GM18507 (cell line): ENCODE data around the gene CRYBA4.
"Not testable (repeated sequence)": the region's sequence is repeated elsewhere in the genome, so short reads cannot be mapped to it uniquely, and the experiment has no call there.

ENCODE experiments used
- DNase-seq: peaks from one replicate; pipeline ENCODE4 v3.0.0; 2011; ENCODE audit warnings: low read depth; ENCODE audit not compliant: insufficient read length; ENCODE audit errors: extremely low spot score
- FAIRE-seq: peaks from 2 replicates; lab custom pipeline; 2011; peaks lifted over from hg19 to GRCh38; lab: Jason Lieb, UNC

Gene CRYBA4

DNA sequence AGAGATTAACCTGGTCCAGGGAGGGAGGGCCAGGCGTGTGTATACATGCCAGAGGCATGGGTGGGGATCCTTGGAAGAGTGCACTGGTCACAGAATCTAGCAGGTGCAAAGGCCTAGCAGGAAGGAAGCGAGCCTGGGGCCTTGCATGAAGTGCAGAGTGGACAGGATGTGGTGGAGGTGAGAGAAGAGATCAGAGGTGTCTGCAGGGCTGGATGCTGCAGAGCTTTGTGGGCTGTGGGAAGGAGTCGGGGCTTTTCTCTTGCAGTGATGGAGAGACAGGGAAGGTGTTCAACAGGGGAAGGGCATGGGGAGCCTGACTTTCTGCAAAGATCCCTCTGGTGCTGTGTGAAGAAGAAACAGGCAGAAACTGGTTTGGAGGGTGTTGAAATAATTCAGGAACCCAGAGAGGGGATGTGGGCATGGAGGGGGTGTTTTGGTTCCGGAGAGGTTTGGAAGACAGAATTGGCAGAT is 29.3 kb upstream of the CRYBA4 start:
- FAIRE-seq (peak; percentile 100), DNase-seq (peak; percentile 62)

DNA sequence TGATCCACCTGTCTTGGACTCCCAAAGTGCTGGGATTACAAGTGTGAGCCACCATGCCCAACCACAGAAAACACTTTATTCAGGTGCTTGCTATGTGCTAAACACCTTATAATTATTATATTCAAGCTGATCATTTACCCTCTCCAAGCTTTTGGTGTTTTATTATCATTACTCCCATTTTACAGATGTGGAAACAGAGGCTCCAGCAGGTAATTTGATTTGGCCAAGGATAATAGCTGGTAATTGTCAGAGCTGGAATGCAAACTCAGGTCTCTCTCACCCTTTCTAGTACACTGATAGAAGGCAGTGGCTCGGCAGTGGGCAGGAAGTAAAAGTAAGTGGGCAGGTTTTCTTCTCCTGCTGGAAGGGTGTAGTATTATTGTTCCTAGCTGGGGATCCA is 28.0 kb upstream of the CRYBA4 start:
- no peak for DNase-seq
- FAIRE-seq, result peak; percentile 15

DNA sequence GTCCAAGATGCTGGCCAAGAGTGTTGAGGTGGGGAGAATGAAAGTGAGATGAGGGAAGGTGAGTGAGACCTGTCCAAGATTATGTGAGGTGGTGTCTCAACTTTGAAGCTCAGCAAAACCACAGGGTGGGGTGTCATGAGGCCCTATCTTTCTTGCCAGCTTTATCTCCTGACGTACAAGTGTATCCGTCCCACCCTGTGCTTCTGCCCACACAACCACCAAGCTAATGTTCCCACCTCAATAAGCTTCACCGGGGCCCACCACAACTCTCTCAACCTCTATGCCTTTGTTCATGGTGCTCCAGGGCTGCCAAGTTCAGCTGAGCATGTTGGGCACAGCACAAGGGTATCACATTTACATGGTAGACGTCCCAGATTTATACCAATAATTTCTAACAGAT is 24.7 kb upstream of the CRYBA4 start:
- DNase-seq (no peak), FAIRE-seq (no peak)

DNA sequence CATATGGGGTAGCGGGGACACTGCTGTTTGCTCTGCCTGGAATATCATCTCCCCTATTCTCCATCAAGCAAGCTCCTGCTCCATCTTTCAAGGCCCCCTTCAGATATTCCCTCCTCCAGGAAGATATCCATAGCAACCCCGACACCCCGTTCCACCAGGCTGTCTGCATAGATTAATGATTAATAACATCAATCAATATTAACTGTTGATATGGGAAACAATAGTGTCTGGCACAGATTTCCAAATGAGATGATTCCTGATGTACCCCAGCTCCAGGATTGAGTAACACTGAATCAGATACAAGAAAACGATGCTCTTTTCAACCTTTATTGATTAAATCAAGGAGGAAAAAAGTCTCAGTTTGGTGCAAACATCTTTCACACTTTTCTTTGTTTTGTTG is 24.3 kb upstream of the CRYBA4 start:
- no peak for FAIRE-seq
- no peak for DNase-seq

DNA sequence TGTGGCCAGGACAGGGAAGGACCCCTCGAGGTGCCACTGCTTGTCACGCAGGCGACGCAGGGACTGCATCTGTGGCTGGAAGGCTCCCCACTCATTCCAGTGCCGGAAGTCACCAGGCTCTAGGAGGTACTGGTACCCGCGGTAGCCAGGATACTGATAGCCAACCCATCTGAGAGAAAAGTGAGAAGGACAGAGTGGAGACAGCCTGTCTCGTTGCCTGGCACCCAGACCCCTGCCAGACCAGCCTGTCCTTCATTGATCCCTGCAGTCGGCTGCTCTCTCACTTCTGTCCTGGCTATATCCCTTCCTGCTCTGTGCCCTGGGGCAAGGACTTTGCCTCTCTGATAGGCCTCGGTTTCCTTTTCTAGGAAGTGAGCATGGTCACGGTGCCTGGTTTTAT is 22.3 kb upstream of the CRYBA4 start:
- FAIRE-seq, result no peak
- no peak for DNase-seq

DNA sequence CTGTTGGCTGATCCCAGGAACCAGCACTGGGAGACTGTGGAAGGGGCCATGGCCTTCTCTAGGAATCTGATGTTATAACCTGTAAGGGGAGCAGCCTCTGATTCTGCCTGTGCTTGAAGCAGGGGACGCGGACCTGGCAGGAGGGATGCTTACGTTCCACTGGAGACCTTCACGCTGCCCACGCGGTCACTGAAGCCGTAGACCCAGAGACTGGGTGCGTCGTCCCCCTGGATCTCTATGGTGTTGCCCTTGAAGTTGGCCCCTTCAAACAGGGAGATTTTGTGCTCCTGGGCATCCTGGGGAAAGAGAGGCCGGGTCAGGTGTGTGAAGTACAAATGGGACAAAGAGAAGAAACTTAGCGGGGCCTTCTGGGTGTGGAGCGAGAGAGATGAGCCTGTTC is 20.0 kb upstream of the CRYBA4 start:
- FAIRE-seq, result no peak
- DNase-seq, result no peak

DNA sequence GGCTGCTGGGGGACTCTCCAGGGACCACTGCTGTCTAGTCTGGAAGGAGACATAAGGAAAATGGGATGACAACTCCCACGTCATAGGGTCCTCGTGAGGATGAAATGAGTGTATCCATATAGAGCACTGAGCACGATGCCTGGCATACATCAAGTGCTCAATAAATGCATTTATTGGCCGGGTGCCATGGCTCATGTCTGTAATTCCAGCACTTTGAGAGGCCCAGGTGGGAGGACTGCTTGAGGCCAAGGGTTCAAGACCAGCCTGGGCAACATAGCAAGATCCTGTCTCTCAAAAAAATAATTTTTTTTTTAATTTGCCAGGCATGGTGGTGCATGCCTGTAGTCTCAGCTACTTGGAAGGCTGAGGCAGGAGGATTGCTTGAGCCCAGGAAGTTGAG is 19.6 kb upstream of the CRYBA4 start:
- FAIRE-seq (no peak), DNase-seq (no peak)

DNA sequence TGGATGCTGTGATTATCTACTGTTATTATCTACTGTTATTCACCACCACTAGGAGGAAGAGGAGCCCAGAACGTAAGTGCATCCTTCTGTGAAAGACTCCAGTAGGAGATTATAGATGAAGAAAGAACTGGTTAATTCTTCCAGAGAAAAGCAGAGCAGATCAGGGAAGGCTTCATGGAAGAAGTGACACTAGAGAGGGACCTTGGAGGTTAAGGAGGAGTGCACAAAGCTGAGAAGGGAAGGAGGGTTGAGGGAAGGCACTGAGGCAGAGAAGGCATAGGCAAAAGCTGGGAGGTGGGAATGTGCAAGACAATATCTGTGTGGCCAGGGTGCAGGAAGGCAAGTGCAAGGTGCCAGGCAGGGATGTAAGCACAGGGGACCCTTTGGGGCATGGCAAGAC is 17.4 kb upstream of the CRYBA4 start:
- FAIRE-seq, result no peak
- no peak for DNase-seq

GRCh38 chr22:26606611-26607010 is 15.2 kb upstream of the CRYBA4 start:
- FAIRE-seq (no peak), DNase-seq (no peak)

GRCh38 chr22:26608129-26608528 is 13.6 kb upstream of the CRYBA4 start:
- DNase-seq (no peak), FAIRE-seq (no peak)

DNA sequence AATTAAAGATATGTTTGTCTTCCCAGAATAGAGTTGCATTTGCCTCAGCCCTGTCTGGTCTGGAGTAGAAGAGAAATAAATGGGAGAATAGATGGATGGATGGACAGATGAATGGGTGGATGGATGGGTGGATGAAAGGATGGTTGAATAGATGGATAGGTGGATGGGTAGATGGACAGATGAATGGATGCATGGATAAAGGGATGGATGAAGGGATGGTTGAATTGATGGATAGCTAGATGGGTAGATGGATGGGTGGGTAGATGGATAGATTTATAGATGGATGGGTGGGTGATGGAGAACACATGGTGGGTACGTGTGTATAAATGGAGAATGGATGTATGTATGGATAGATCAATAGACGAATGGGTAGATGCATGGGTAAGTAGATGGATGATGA is 12.5 kb upstream of the CRYBA4 start:
- DNase-seq (no peak), FAIRE-seq (no peak)

DNA sequence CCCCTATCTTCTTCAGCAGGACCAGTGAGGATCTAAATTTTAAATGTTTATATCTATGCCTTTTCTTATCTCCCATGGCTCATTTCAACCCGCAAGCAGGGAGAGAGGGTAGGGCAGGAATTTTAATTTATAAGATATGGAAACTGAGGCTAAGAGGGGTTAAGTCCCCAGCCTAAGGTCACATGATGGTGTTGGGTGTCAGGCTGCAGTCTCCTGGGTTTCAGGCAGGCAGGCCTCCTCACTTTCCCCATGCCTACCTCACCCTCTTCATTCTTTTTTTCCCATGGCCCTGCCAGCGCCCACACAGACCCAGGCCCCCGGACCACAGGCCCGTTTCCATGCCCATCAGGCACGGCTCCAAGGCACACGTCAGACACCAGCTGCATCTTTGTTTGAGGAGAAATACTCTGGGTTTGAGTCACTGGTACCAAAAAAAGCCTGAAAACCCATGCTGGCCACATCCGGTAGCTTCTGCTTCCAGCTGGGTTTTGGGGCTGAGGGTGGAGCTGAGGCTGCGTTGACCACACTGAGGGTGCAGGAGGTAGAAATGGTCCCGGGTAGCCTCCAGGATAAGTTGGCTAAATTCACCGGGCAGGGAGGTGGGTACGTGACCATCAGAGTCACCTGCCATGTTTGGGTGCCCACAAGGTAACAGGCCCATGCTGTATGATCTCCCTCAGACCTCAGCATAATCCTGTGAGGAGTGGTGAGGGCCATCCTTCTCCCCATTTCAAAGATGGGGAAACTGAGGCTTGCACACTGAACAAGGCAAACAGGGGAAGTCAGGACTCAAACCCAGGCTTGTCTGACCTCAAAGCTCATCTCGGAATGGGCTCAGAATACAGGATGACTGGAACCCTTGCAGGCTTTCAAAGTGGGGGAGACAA is 11.4 kb upstream of the CRYBA4 start:
- peak; percentile 87 for DNase-seq
- FAIRE-seq, result peak; percentile 98

DNA sequence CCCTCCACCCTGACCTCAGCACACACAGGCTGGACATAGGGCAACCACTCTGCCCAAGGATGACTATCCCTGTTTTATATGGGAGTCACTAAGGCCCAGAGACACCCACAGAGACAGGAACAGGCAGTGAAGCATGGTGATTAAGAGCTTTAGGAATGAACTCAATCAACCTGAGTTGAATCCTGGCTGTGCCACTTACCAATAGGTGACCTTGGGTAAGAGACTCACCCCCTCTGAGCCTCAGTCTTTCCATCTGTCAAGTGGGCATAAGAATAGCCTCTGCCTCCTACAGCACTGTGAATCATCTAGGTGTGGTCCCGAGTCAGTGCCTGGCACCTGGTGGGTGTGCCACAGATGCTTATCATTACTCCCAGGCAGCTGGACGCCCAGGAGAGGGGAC is 10.8 kb upstream of the CRYBA4 start:
- DNase-seq (no peak), FAIRE-seq (peak; percentile 24)

DNA sequence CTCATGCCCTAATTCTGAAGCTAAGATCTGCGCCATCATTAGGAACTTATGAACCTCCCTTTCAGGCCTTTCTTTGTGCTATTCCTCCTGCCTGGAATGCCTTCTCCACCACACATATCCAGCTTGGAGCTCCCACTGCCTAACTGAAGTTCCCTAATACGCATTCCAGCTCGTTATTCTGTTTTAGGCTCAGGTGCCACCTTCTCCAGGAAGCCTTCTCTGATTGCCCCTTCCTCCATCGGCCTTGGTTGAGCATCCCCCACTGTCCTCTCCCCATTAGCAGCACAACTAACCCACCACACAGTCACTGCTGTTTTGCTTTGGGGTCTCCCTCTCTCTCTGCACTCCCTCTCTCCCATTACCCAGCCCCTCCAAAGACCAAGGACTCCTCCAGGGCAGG is 9.1 kb upstream of the CRYBA4 start:
- no peak for FAIRE-seq
- no peak for DNase-seq

- not testable (repeated sequence) for FAIRE-seq, DNase-seq
Measured at GRCh38 chr22:26613753-26614152, 8.0 kb upstream of the CRYBA4 start.

DNA sequence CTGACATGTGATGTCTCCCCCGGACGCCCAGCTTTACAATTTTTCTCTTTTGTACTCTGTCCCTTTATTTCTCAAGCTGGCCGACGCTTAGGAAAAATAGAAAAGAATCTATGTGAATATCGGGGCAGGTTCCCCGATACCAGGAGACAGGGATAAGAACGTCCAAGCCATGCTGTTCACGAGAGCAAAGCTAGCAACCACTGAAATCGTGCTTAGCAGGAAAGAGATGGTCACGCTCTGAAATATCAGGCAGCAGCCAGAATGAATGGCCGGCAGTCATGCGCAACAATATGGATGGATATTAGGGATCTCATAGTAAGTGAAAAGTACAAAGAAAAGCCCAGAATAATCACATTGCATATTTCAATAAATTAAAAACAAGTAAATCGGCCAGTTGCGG is 7.4 kb upstream of the CRYBA4 start:
- FAIRE-seq, result no peak

DNA sequence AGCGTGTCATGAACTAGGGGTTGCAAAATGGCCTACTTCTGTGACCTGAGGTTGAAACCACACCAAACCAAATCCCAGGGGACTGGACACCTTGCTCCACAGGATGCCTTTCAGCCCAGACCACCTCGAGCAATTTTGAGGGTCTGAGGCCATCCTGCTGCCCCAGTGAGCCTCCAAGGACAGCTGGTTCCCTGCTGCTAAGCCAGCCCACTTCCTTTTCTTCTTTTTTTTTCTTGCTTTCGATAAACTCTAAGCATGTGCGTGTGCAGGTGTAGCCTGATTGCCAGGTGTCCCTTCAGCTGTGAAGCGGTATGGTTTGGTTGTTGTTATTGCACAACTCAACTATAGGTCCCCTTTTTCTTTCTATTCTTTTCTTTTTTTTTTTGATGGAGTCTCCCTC is 6.6 kb upstream of the CRYBA4 start:
- FAIRE-seq (peak; percentile 95), DNase-seq (peak; percentile 33)

More for the DNA sequence above, 7.4 kb upstream of the CRYBA4 start:
- DNase-seq, result no peak

DNA sequence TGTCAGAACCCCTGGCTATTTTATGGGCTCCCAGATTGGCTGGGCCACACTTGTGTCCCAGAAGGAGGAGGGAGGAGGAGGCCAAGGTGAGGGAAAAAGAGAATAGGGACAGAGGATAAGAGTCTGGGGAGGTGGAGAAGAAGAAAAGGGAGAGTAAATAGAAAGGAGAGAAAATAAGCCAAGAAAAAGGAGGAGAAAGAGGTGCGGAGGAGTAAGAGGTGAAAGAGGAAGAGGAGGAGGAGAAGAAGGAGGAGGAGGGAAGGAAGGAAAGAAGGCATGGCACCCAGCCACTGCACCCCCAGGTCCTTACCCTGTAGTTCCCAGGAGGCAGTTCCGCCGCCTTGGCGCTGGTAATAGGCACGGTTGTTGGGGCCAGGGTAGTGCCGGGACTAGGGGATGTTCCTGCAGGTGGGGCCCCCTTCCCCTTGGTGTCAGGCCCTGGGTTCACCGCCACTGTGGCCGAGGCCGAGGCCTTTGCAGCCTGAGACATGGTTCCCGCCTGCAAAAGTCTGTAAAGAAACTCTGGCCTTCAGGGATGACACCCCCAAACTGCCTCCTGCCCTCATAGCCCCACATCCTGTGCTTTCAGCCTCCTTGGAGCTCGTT is 5.8 kb upstream of the CRYBA4 start:
- DNase-seq (no peak), FAIRE-seq (no peak)

DNA sequence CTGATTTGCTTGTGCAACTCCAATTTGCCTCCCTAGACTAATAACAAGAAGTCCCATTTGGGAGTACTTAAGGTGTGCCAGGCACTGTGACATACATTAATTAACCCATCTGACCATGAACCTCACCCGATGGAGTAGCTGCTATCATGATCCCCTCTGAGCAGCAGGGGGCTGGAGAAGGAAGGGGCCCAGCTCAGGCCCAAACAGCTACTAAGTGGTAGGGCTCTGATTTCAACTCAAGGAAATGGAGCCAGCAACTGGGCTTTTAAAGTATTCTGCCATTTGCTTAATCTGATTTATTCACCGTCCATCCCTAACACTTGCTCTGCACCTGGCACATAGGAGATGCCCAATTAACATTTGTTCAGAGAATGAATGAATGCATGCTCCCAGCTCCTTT is 5.1 kb upstream of the CRYBA4 start:
- FAIRE-seq, result no peak
- DNase-seq, result no peak

- FAIRE-seq (no peak), DNase-seq (no peak)
Measured at GRCh38 chr22:26617271-26618199, 4.2 kb upstream of the CRYBA4 start, which contains the start of gene CRYBB1. Gene CRYBB1 (minus strand): TSS chr22:26618027. CDS start chr22:26616319, 1,708 bp downstream.
